ENCODE results near the gene COL5A1.

DNA sequence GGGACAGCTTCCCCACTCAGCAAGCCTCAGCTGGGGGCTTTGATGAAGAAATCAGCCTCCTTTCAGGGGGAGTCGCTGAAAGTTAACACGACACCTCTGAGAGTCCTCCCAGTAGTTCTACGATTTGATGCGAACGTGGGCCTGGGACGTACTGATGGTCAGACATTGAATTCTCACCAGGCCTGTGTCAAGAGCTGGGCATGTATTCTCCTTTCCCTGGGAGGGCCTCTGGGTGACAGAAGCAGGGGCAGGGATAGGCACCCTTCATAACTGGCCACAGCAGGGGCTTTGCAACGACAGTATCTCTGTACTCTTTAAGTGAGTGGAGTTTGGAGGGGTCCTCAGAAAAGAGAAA is 15.6 kb upstream of the COL5A1 start:
- no peak for TF ChIP-seq CTCF (IDR thresholded peaks at IDR 0.05 in 4 of 5, conservative IDR thresholded peaks at IDR 0.05 in 1 of 5)
- no peak for TF ChIP-seq POLR2A (IDR thresholded peaks at IDR 0.05)
